ENCODE results near the gene ZNF467. TPM values are rescaled to one million over a fixed set of nuclear protein-coding genes. Genes with fewer than 3 reads are reported as not detected.

The ZNF467 gene
- total RNA-seq, 2 donors from 2014 or later = 0.42 TPM; not detected in 1

DNA sequence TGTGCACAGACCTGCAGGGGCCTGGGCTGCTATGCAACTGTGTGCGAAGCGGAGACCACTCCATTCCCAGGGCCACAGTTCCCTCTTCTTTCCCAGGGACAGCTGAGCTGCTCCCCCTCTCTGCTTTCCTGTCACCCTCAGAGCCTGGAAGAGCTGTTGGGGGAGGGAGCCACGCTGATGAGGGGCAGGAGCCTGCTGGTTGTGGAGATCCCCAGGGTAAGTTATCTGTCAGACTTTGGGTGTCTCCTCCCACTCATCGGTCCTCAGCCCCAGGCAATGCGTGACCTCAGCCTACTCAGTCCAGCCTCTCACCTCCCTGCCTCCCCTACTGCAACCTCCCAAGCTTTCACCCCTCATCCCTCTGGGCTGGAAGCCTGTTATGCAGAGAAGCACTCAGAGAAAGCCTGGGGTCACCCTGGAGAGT, 53.5 kb downstream of the ZNF467 start:
- Mint-ChIP-seq H3K4me1 (peaks cover 18% of the 10 kb centered on the region), H3K27ac (no peak overlapping the region), H3K4me3 (no peak overlapping the region), H3K27me3 (no peaks in the 10 kb centered on the region), H3K9me3 (no peaks in the 10 kb centered on the region), H3K36me3 (ENCODE audit: low read depth) (peaks cover 43% of the 10 kb centered on the region)
- no peak for ATAC-seq (replicated peaks)

DNA sequence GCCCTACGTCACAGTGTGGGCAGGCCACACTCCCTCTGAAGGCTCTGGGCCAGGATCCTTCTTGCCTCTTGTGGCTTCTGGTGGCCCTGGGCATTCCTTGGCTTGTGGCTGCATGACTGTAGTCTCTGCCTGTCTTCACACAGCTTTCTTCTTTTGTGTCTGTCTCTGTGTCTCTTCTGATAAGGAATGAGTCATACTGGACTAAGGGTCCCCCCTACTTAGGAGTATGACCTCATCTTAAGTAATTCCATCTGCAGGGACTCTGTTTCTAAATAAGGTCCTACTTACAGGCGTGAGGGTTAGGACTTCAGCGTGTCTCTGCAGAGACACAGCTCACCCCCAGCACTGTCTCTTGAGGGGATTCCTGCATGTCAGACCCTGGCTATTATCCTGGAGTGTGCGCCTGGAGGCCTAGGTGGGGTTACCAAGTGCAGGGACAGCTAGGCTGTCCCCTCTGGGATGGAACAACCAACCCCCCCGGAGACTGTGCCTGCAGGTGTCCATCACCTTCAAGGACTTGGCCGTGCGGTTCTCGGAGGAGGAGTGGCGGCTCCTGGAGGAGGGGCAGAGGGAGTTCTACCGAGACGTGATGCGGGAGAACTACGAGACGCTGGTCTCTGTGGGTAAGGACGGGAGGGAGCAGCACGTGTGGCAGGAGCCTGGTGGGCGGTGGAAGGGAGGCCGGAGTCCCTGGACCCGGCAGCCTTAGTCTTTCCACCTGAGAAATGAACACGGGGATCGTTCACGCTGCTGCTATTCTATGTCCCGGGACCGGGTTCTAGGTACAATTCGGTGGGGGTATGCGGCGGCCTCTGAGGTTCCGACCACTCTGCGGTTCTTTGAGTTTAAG, 54.1 kb downstream of the ZNF467 start:
- ATAC-seq (replicated peaks) = no peak
- H3K36me3 Mint-ChIP-seq (ENCODE audit: low read depth) = peaks cover 40% of the 10 kb centered on the region
- H3K27me3 Mint-ChIP-seq = no peaks in the 10 kb centered on the region
- H3K27ac Mint-ChIP-seq = no peak overlapping the region
- no peak overlapping the region for H3K4me3 Mint-ChIP-seq
- H3K4me1 Mint-ChIP-seq = peaks cover 18% of the 10 kb centered on the region
- no peaks in the 10 kb centered on the region for H3K9me3 Mint-ChIP-seq

- peaks cover 34% of the 10 kb centered on the region for H3K36me3 Mint-ChIP-seq (ENCODE audit: low read depth)
- no peak overlapping the region for H3K4me3 Mint-ChIP-seq
- peaks cover 18% of the 10 kb centered on the region for H3K4me1 Mint-ChIP-seq
- H3K9me3 Mint-ChIP-seq = no peaks in the 10 kb centered on the region
- no peak overlapping the region for H3K27ac Mint-ChIP-seq
- ATAC-seq (replicated peaks) = no peak
- no peaks in the 10 kb centered on the region for H3K27me3 Mint-ChIP-seq
Observed at GRCh38 chr7:149718730-149719049, 54.7 kb downstream of the ZNF467 start.

DNA sequence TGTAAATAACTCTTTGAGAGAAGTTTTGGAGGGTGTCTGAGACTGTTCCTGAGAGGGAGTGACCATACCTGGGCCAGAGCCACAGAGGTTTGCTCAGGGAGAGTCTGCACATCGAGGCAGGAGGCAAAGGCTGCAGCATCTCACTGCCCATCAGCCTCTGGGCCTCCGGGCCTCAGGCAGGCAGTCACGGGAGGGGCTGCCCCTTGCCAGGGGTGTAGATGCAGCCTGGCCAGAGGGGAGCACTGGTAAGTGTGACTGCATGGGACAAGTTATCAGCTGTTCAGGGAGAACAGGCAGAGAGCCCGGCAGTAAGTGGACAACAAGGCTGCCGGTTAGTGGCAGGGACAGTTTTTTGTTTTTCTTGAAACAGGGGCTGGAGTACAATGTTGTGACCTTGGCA, 55.9 kb downstream of the ZNF467 start:
- ATAC-seq (replicated peaks) = no peak
- H3K27me3 Mint-ChIP-seq = no peaks in the 10 kb centered on the region
- peaks cover 18% of the 10 kb centered on the region for H3K4me1 Mint-ChIP-seq
- peaks cover 23% of the 10 kb centered on the region for H3K36me3 Mint-ChIP-seq (ENCODE audit: low read depth)
- H3K9me3 Mint-ChIP-seq = no peaks in the 10 kb centered on the region
- H3K27ac Mint-ChIP-seq = no peak overlapping the region
- H3K4me3 Mint-ChIP-seq = no peak overlapping the region

- peak overlapping the region; percentile 83 for H3K4me3 Mint-ChIP-seq
- H3K27me3 Mint-ChIP-seq = no peaks in the 10 kb centered on the region
- peaks cover 20% of the 10 kb centered on the region for H3K36me3 Mint-ChIP-seq (ENCODE audit: low read depth)
- ATAC-seq (replicated peaks) = no peak
- peaks cover 18% of the 10 kb centered on the region for H3K4me1 Mint-ChIP-seq
- no peaks in the 10 kb centered on the region for H3K9me3 Mint-ChIP-seq
- peak overlapping the region; percentile 67 for H3K27ac Mint-ChIP-seq
Observed at GRCh38 chr7:149716932-149717307, 56.5 kb downstream of the ZNF467 start.

DNA sequence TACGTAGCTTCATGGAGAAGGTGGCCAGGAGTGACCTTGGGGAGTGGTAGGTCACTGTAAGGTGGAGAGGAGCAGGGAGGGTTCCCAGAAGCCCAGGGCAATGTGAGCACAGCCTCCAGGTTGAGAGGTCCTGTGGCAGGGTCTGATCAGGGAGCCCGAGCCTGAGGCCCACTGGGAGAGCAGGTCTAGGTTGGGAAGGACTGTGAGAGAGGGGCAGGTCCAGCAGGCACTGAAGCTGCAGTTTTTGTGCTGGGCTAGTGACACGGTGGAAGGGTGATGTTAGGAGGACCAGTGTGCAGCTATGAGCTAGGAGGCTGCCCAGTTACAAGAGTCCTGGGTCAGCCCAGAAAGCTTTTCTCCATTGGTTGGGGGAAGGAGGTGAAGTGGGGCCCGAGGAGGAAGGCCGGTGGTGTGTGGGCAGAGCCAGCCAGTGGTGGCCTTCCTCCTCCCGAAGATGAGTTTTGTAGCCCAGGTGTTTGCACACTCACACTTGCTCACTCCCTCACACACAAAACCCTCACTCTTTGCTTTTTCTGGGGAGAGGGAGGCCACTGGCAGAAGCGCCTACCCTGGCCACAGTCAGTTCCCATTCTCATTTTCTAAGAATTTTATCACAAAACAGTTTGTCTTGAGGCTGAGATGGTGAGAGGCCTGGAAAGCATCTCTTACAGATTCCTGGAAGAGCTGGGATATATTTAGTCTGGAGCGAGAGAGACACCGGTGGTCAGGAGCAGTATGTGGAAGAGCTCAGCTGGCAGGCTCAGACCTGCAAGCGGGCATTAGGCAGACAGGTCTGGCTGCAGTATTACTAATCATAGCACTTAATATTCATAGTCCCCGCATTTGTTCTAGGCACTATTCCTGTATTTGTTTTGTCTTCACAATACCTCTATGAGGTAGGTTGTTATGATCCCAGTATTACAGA, 57.1 kb downstream of the ZNF467 start:
- peak overlapping the region; percentile 67 for H3K27ac Mint-ChIP-seq
- ATAC-seq (replicated peaks) = no peak
- H3K4me3 Mint-ChIP-seq = peak overlapping the region; percentile 83
- H3K27me3 Mint-ChIP-seq = no peaks in the 10 kb centered on the region
- H3K36me3 Mint-ChIP-seq (ENCODE audit: low read depth) = peaks cover 14% of the 10 kb centered on the region
- peaks cover 2% of the 10 kb centered on the region for H3K9me3 Mint-ChIP-seq
- peaks cover 18% of the 10 kb centered on the region for H3K4me1 Mint-ChIP-seq

DNA sequence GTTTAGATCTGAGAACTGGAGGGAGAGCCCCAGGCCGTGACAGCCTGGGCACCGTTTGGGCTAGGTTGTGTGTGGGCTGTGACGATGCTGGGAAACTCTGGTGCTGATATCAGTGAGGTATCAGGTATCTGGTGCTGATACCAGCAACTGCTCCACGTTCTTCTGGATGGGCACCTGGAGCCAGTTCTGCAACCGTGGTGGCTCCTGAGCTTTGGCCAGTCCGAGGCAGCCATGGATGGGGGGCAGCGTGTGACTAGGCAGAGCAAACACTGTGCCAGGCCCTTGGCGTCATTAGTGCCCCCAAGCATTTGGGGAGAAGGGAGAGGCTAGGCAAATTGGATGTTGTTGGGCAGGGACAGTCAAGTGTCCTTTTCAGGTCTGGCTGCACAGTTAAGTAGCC, 57.9 kb downstream of the ZNF467 start:
- peak; percentile 23 for ATAC-seq (replicated peaks)
- H3K4me1 Mint-ChIP-seq = peaks cover 18% of the 10 kb centered on the region
- peak overlapping the region; percentile 67 for H3K27ac Mint-ChIP-seq
- H3K4me3 Mint-ChIP-seq = peak overlapping the region; percentile 83
- H3K9me3 Mint-ChIP-seq = peaks cover 6% of the 10 kb centered on the region
- H3K36me3 Mint-ChIP-seq (ENCODE audit: low read depth) = peaks cover 9% of the 10 kb centered on the region
- no peaks in the 10 kb centered on the region for H3K27me3 Mint-ChIP-seq

- peak overlapping the region; percentile 83 for H3K4me3 Mint-ChIP-seq
- no peaks in the 10 kb centered on the region for H3K27me3 Mint-ChIP-seq
- peaks cover 18% of the 10 kb centered on the region for H3K4me1 Mint-ChIP-seq
- H3K27ac Mint-ChIP-seq = peak overlapping the region; percentile 67
- peaks cover 5% of the 10 kb centered on the region for H3K36me3 Mint-ChIP-seq (ENCODE audit: low read depth)
- H3K9me3 Mint-ChIP-seq = peaks cover 6% of the 10 kb centered on the region
- peak; percentile 41 for ATAC-seq (replicated peaks)
Observed at GRCh38 chr7:149714910-149715471, 58.4 kb downstream of the ZNF467 start.

Other genes with a start within 250 kb of the ZNF467 start
- gene ZNF862, start 64.8 kb upstream of the ZNF467 start, total RNA-seq = 10 to 100 TPM; 18.4 to 40.8 TPM
- 10 to 100 TPM; 30.3 to 72.9 TPM for gene ATP6V0E2, start 100.4 kb upstream of the ZNF467 start, total RNA-seq

All from activated T-helper 17 cell treated with anti-CD3 and anti-CD28 coated beads, Interleukin-2, amount 50 U/mL, for 72 hours (primary cell).